Bronchus fibroblast of lung (primary cell): ENCODE measurements around the gene VPS72. TPM values are rescaled to one million over a fixed set of nuclear protein-coding genes. Genes with fewer than 3 reads are reported as not detected.

Experiments
- total RNA-seq: library from RNA; depleted of rRNA; stranded (reverse); fragments of >200 nt; gene quantifications from 2 replicates; pipeline ENCODE4 v1.2.3, GENCODE V29; 2015

Gene VPS72
- total RNA-seq: 56.6 and 58.2 TPM in 2 replicates

GRCh38 chr1:151189637-151190445 lies at the start of gene VPS72:
Gene VPS72 (minus strand): TSS chr1:151190197. CDS start chr1:151190121, 76 bp downstream.

GRCh38 chr1:151198254-151199127 lies 8.5 kb upstream of the VPS72 start, which contains the start of gene PIP5K1A:
Gene PIP5K1A (plus strand): TSS chr1:151198552. CDS start chr1:151198997, 445 bp downstream.

GRCh38 chr1:151175863-151176262 lies 14.1 kb downstream of the VPS72 start, which contains the start of gene TMOD4:
Gene TMOD4 (minus strand): TSS chr1:151175981. CDS start chr1:151174875, 1,106 bp downstream.

GRCh38 chr1:151165738-151166504 lies 24.1 kb downstream of the VPS72 start, which contains the start of the genes LYSMD1 and SCNM1:
Gene LYSMD1 (minus strand): TSS chr1:151165902. CDS start chr1:151165258, 644 bp downstream.
Gene SCNM1 (plus strand): TSS chr1:151166144. CDS start chr1:151166153, 9 bp downstream.

GRCh38 chr1:151156515-151156819 lies 33.5 kb downstream of the VPS72 start, which contains the start of gene TNFAIP8L2:
Gene TNFAIP8L2 (plus strand): TSS chr1:151156649. CDS start chr1:151158698, 2,049 bp downstream.

GRCh38 chr1:151146412-151147131 lies 43.4 kb downstream of the VPS72 start, which contains the start of gene SEMA6C:
Gene SEMA6C (minus strand): TSS chr1:151146631. CDS start chr1:151142621, 4,010 bp downstream.

Other genes with a start within 250 kb of the VPS72 start
- 113 and 125 TPM in 2 replicates for gene CERS2, start 215.4 kb downstream of the VPS72 start, total RNA-seq
- 0.17 and 0.30 TPM in 2 replicates for gene ANXA9, start 207.9 kb downstream of the VPS72 start, total RNA-seq
- gene MINDY1, start 183.3 kb downstream of the VPS72 start, total RNA-seq: 8.8 and 9.8 TPM in 2 replicates
- 8.2 and 8.4 TPM in 2 replicates for gene PRUNE1, start 181.7 kb downstream of the VPS72 start, total RNA-seq
- under 0.01 and 0.17 TPM in 2 replicates for gene BNIPL, start 153.6 kb downstream of the VPS72 start, total RNA-seq
- 3.0 and 3.4 TPM in 2 replicates for gene C1orf56, start 142.4 kb downstream of the VPS72 start, total RNA-seq
- gene CDC42SE1, start 130.6 kb downstream of the VPS72 start, total RNA-seq: 27.6 and 28.7 TPM in 2 replicates
- gene MLLT11, start 129.8 kb downstream of the VPS72 start, total RNA-seq: 5.8 and 6.4 TPM in 2 replicates
- 5.5 and 6.1 TPM in 2 replicates for gene GABPB2, start 119.4 kb downstream of the VPS72 start, total RNA-seq
- gene SEMA6C, start 43.6 kb downstream of the VPS72 start, total RNA-seq: 2.0 and 2.1 TPM in 2 replicates
- gene TNFAIP8L2, start 33.5 kb downstream of the VPS72 start, total RNA-seq: not detected in 2 replicates
- gene LYSMD1, start 24.3 kb downstream of the VPS72 start, total RNA-seq: 7.0 and 8.2 TPM in 2 replicates
- gene SCNM1, start 24.1 kb downstream of the VPS72 start, total RNA-seq: 38.7 and 44.0 TPM in 2 replicates
- 0.45 and 0.50 TPM in 2 replicates for gene TMOD4, start 14.2 kb downstream of the VPS72 start, total RNA-seq
- gene PIP5K1A, start 8.4 kb upstream of the VPS72 start, total RNA-seq: 43.7 and 46.7 TPM in 2 replicates
- 180 and 182 TPM in 2 replicates for gene PSMD4, start 64.5 kb upstream of the VPS72 start, total RNA-seq
- gene ZNF687, start 92.1 kb upstream of the VPS72 start, total RNA-seq: 12.5 and 12.8 TPM in 2 replicates
- 56.3 and 76.1 TPM in 2 replicates for gene PI4KB, start 137.2 kb upstream of the VPS72 start, total RNA-seq
- gene RFX5, start 157.1 kb upstream of the VPS72 start, total RNA-seq: 25.6 and 28.1 TPM in 2 replicates
- 25.9 and 31.4 TPM in 2 replicates for gene SELENBP1, start 182.5 kb upstream of the VPS72 start, total RNA-seq
- 333 and 373 TPM in 2 replicates for gene PSMB4, start 209.4 kb upstream of the VPS72 start, total RNA-seq